ENCODE results near the gene CGREF1. TPM values are rescaled to one million over a fixed set of nuclear protein-coding genes. Genes with fewer than 3 reads are reported as not detected.

The CGREF1 gene
- polyA plus RNA-seq, 1 donor from 2014 or later = 24.5 TPM

DNA sequence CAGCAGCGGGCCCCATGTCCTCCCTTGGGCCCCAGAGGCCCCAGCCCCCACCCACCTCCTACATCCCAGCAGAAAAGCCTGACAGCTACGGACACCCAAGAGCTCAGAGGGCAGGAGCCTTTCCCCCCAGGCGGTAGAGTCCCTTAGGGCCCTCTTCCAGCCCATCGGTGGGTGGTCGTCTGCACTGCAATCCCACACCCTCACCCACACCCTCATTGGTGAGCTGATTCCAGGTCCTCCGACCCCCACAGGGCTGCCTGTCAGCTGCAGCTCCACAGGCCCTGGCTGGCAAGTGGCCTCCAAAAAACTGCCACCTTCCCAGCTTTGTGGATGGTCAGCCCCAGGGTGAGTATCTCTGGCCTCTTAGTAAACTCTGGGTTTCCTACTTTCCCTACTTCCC, 40.3 kb upstream of the CGREF1 start:
- H3K36me3 ChIP-seq (ENCODE audit: insufficient read depth, low read length) = no peaks in the 10 kb centered on the region

GRCh38 chr2:27158468-27158867, 39.5 kb upstream of the CGREF1 start:
- no peaks in the 10 kb centered on the region for H3F3A ChIP-seq (ENCODE audit: insufficient read depth, low read length, poor library complexity, severe bottlenecking)
- no peaks in the 10 kb centered on the region for H3K79me2 ChIP-seq (replicated peaks; ENCODE audit: insufficient read depth, low read length)
- H3K4me2 ChIP-seq (ENCODE audit: low read length) = no peak overlapping the region
- no peaks in the 10 kb centered on the region for H3K9me2 ChIP-seq (ENCODE audit: insufficient read depth, low read length)
- no peaks in the 10 kb centered on the region for H3K27me3 ChIP-seq (ENCODE audit: insufficient read depth, low read depth, low read length)
- no peaks in the 10 kb centered on the region for H3K9me3 ChIP-seq (ENCODE audit: low read length)
- H4K20me1 ChIP-seq (ENCODE audit: insufficient read depth) = no peaks in the 10 kb centered on the region
- H3K9ac ChIP-seq (ENCODE audit: low read length) = no peak overlapping the region
- no peak overlapping the region for H3K27ac ChIP-seq (ENCODE audit: low read length)
- H3K4me3 ChIP-seq (ENCODE audit: low read length) = no peak overlapping the region
- no peak for TF ChIP-seq TAF1 (IDR thresholded peaks at IDR 0.05; ENCODE audit: low read depth)
- TF ChIP-seq SMC3 (conservative IDR thresholded peaks at IDR 0.05; ENCODE audit: poor library complexity) = no peak
- TF ChIP-seq EZH2 (IDR thresholded peaks at IDR 0.05; ENCODE audit: borderline replicate concordance, insufficient read depth, low read length, poor library complexity, severe bottlenecking) = no peak
- no peak for TF ChIP-seq MXI1 (conservative IDR thresholded peaks at IDR 0.05; ENCODE audit: poor library complexity, severe bottlenecking)
- no peak for TF ChIP-seq EP300 (conservative IDR thresholded peaks at IDR 0.05; ENCODE audit: poor library complexity, severe bottlenecking)
- TF ChIP-seq POLR2AphosphoS5 (IDR thresholded peaks at IDR 0.05) = no peak
- no peak for TF ChIP-seq CTCF (IDR thresholded peaks at IDR 0.05; ENCODE audit: poor library complexity, severe bottlenecking)
- TF ChIP-seq, protein P1, sequence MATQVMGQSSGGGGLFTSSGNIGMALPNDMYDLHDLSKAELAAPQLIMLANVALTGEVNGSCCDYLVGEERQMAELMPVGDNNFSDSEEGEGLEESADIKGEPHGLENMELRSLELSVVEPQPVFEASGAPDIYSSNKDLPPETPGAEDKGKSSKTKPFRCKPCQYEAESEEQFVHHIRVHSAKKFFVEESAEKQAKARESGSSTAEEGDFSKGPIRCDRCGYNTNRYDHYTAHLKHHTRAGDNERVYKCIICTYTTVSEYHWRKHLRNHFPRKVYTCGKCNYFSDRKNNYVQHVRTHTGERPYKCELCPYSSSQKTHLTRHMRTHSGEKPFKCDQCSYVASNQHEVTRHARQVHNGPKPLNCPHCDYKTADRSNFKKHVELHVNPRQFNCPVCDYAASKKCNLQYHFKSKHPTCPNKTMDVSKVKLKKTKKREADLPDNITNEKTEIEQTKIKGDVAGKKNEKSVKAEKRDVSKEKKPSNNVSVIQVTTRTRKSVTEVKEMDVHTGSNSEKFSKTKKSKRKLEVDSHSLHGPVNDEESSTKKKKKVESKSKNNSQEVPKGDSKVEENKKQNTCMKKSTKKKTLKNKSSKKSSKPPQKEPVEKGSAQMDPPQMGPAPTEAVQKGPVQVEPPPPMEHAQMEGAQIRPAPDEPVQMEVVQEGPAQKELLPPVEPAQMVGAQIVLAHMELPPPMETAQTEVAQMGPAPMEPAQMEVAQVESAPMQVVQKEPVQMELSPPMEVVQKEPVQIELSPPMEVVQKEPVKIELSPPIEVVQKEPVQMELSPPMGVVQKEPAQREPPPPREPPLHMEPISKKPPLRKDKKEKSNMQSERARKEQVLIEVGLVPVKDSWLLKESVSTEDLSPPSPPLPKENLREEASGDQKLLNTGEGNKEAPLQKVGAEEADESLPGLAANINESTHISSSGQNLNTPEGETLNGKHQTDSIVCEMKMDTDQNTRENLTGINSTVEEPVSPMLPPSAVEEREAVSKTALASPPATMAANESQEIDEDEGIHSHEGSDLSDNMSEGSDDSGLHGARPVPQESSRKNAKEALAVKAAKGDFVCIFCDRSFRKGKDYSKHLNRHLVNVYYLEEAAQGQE (IDR thresholded peaks at IDR 0.05; ENCODE audit: borderline replicate concordance) = no peak
- TF ChIP-seq RAD21 (conservative IDR thresholded peaks at IDR 0.05) = no peak
- no peaks in the 10 kb centered on the region for H3K36me3 ChIP-seq (ENCODE audit: insufficient read depth, low read length)
- no peak overlapping the region for H2AFZ ChIP-seq (ENCODE audit: low read depth, low read length)

More for the DNA sequence above, 40.3 kb upstream of the CGREF1 start:
- H3K9me2 ChIP-seq (ENCODE audit: insufficient read depth, low read length) = no peaks in the 10 kb centered on the region
- no peak overlapping the region for H2AFZ ChIP-seq (ENCODE audit: low read depth, low read length)
- H3K4me2 ChIP-seq (ENCODE audit: low read length) = no peak overlapping the region
- no peaks in the 10 kb centered on the region for H3K79me2 ChIP-seq (replicated peaks; ENCODE audit: insufficient read depth, low read length)
- no peak overlapping the region for H3K4me3 ChIP-seq (ENCODE audit: low read length)
- no peak overlapping the region for H3K9ac ChIP-seq (ENCODE audit: low read length)
- H3K9me3 ChIP-seq (ENCODE audit: low read length) = no peaks in the 10 kb centered on the region
- TF ChIP-seq, protein P1 (IDR thresholded peaks at IDR 0.05; ENCODE audit: borderline replicate concordance) = no peak
- TF ChIP-seq CTCF (IDR thresholded peaks at IDR 0.05; ENCODE audit: poor library complexity, severe bottlenecking) = no peak
- no peak for TF ChIP-seq MXI1 (conservative IDR thresholded peaks at IDR 0.05; ENCODE audit: poor library complexity, severe bottlenecking)
- TF ChIP-seq SMC3 (conservative IDR thresholded peaks at IDR 0.05; ENCODE audit: poor library complexity) = no peak
- TF ChIP-seq POLR2AphosphoS5 (IDR thresholded peaks at IDR 0.05) = no peak
- TF ChIP-seq EZH2 (IDR thresholded peaks at IDR 0.05; ENCODE audit: borderline replicate concordance, insufficient read depth, low read length, poor library complexity, severe bottlenecking) = no peak
- TF ChIP-seq RAD21 (conservative IDR thresholded peaks at IDR 0.05) = no peak
- no peak for TF ChIP-seq TAF1 (IDR thresholded peaks at IDR 0.05; ENCODE audit: low read depth)
- no peak overlapping the region for H3K27ac ChIP-seq (ENCODE audit: low read length)
- no peaks in the 10 kb centered on the region for H3K27me3 ChIP-seq (ENCODE audit: insufficient read depth, low read depth, low read length)
- no peaks in the 10 kb centered on the region for H3F3A ChIP-seq (ENCODE audit: insufficient read depth, low read length, poor library complexity, severe bottlenecking)
- no peaks in the 10 kb centered on the region for H4K20me1 ChIP-seq (ENCODE audit: insufficient read depth)
